ENCODE results near the gene TGM2. TPM values are rescaled to one million over a fixed set of nuclear protein-coding genes. Genes with fewer than 3 reads are reported as not detected.

TGM2 gene
- total RNA-seq, 2 donors from 2014 or later, result 0.81 to 2.4 TPM

DNA sequence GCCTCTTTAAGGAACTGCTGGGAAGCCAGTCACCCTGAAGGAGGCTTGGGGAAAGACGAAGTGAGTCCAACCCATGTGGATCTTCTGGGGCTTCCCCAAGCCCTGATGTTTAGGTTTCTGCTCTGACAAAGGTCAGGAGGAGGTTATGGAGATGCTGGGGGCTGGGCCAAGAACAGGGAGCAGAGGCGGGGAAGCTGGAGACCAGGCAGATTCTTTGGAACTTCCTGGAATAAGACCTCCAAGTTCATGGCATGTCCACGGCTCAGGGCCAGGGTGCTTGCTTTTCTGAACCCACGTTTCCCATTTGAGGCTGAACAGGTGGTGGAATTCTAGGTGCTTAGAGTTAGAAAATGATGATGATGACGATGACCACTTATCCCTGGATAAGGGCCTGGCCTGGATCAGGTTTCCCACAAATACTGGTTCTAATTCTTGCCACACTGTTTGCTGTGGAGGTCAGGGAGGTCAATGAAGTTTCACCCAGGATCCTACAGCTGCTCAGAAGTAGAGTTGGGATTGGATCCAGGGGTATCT, 30.0 kb upstream of the TGM2 start:
- peaks cover 5 to 17% of the 10 kb centered on the region in 2 donors for H3K27me3 Mint-ChIP-seq
- ATAC-seq, result no peak
- peaks cover 4% of the 10 kb centered on the region for H3K36me3 Mint-ChIP-seq
- H3K9me3 Mint-ChIP-seq, result no peaks in the 10 kb centered on the region
- H3K4me3 Mint-ChIP-seq, result no peak overlapping the region
- no peak overlapping the region for H3K27ac Mint-ChIP-seq
- DNase-seq (ENCODE audit: low spot score), result no peak
- H3K4me1 Mint-ChIP-seq (ENCODE audit: low read depth in 2 of 2), result no peaks in the 10 kb centered on the region

DNA sequence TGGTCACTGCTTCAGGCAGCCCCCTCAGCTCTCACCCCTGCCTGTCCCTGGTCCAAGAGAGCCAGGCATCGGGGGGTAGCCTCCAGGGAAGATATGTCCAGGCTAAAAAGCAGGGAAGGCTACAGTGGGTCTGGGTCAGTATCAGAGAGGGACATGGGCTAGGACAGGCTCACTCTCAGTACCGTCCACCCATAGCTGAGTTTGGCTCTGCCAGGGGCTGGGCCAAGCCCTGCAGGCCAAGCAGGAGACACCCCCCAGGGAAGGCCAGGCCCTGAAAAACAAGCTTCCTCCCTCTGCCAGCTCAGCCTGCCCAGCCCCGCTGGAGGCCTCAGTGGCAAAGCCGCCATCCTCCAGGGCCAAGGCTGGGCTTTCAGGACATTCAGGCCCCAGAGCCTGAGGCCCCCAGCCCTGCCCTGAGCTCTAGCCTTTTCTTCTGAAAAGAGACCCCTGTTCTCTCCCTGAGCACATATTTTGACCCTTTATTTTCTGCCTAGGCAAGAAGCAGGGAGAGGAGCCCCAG, 28.6 kb upstream of the TGM2 start:
- Mint-ChIP-seq H3K27me3 (peaks cover 5 to 22% of the 10 kb centered on the region in 2 donors), H3K9me3 (no peaks in the 10 kb centered on the region), H3K4me1 (ENCODE audit: low read depth in 2 of 2) (no peaks in the 10 kb centered on the region), H3K27ac (no peak overlapping the region), H3K36me3 (peaks cover 4% of the 10 kb centered on the region), H3K4me3 (no peak overlapping the region)
- DNase-seq (ENCODE audit: low spot score) (peak; percentile 26), ATAC-seq (no peak)

DNA sequence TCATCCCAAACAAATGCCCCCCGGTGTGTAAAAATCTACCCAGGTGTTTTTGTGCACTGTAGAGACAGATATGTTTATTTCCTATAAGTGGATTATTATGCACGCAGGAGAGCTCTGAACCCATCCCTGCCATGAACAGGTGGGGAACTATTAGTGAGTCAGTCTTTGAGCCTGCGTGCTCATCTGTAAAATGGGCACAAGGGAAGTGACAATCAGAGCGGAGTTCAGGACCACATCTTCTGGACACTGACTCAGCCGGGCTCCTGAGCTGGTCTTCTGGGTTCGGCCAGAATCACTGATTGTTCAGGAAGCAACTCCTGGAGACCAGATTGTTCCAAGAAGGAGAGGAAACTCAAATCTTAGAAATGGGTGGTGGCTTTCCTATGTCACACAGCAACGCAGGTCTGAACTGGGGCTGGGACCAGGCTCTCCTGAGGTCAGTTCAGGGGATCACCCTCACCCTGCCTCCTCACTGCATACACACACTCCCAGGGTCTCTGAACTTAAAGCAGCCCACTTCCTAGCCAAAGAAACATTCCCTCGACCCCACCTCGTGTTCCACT, 27.3 kb upstream of the TGM2 start:
- H3K27ac Mint-ChIP-seq, result no peak overlapping the region
- H3K9me3 Mint-ChIP-seq, result no peaks in the 10 kb centered on the region
- peaks cover 9 to 28% of the 10 kb centered on the region in 2 donors for H3K27me3 Mint-ChIP-seq
- DNase-seq (ENCODE audit: low spot score) (no peak), ATAC-seq (no peak)
- H3K4me3 Mint-ChIP-seq, result no peak overlapping the region
- H3K36me3 Mint-ChIP-seq, result peaks cover 4% of the 10 kb centered on the region
- H3K4me1 Mint-ChIP-seq (ENCODE audit: low read depth in 2 of 2), result no peaks in the 10 kb centered on the region

DNA sequence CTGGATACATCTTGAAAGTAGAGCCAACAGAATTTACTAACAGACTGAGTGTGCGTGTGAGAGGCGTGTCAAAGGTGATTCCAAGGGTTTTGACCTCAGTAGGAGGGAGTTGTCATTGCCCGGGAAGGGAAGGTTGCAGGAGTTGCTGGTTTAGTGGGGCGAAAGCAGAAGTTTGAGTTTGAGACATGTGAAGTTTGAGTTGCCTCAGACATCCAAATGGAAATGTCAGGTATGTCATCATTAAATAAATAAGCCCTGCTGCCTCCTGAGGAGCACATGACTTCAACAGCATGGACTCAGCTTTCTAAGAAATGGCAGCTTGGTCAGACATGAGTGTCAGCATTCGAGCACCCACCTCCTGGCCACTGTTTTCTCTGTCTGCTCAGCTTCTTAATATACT, 26.6 kb upstream of the TGM2 start:
- peak; percentile 22 for DNase-seq (ENCODE audit: low spot score)
- Mint-ChIP-seq H3K9me3 (no peaks in the 10 kb centered on the region), H3K4me3 (no peak overlapping the region), H3K27me3 (peaks cover 10 to 21% of the 10 kb centered on the region in 2 donors), H3K4me1 (ENCODE audit: low read depth in 2 of 2) (no peaks in the 10 kb centered on the region), H3K36me3 (peaks cover 4% of the 10 kb centered on the region), H3K27ac (no peak overlapping the region)
- ATAC-seq, result no peak

DNA sequence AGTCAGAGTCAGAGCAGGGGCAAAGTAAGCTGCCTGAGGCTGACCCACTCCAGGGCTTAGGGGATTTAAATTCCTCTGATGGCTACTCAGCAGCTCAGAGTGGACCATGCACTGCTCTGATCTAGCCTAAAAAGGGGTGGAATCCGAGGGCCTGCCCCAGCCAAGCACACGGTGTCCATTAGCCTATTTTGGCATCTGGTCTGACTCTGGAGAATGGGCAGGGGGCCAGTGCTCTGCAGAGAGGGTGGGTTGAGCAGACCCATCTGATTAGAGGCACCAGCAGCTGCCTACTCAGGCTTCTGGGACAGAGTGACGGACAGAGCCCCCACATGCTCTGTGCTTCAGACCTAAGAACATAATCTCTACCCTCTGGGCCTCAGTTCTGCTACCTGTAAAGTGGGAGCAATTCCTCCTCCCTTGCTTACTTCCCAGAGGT, 25.9 kb upstream of the TGM2 start:
- H3K27ac Mint-ChIP-seq, result no peak overlapping the region
- no peaks in the 10 kb centered on the region for H3K9me3 Mint-ChIP-seq
- peaks cover 4% of the 10 kb centered on the region for H3K36me3 Mint-ChIP-seq
- H3K4me3 Mint-ChIP-seq, result no peak overlapping the region
- ATAC-seq (peak; percentile 24 to 28), DNase-seq (ENCODE audit: low spot score) (peak; percentile 6)
- peaks cover 11 to 21% of the 10 kb centered on the region in 2 donors for H3K27me3 Mint-ChIP-seq
- H3K4me1 Mint-ChIP-seq (ENCODE audit: low read depth in 2 of 2), result no peaks in the 10 kb centered on the region

DNA sequence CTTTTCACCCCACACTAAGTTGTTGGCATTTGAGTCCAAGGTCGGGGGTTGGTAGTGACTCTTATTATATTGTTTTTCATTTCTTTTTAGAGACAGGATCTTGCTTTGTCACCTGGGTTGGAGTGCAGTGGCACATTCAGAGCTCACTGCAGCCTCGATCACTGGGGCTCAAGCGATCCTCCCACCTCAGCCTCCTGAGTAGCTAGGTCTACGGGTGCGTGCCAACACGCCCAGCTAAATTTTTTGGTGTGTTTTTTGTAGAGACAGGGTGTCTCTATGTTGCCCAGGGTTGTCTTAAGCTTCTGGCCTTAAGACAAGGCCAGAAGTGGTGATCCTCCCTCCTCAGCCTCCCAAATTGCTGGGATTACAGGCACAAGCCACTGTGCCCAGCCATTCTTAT, 25.1 kb upstream of the TGM2 start:
- no peaks in the 10 kb centered on the region for H3K4me1 Mint-ChIP-seq (ENCODE audit: low read depth in 2 of 2)
- peaks cover 4% of the 10 kb centered on the region for H3K36me3 Mint-ChIP-seq
- no peak overlapping the region for H3K4me3 Mint-ChIP-seq
- no peaks in the 10 kb centered on the region for H3K9me3 Mint-ChIP-seq
- no peak for DNase-seq (ENCODE audit: low spot score)
- peaks cover 14 to 21% of the 10 kb centered on the region in 2 donors for H3K27me3 Mint-ChIP-seq
- no peak overlapping the region for H3K27ac Mint-ChIP-seq
- no peak for ATAC-seq

DNA sequence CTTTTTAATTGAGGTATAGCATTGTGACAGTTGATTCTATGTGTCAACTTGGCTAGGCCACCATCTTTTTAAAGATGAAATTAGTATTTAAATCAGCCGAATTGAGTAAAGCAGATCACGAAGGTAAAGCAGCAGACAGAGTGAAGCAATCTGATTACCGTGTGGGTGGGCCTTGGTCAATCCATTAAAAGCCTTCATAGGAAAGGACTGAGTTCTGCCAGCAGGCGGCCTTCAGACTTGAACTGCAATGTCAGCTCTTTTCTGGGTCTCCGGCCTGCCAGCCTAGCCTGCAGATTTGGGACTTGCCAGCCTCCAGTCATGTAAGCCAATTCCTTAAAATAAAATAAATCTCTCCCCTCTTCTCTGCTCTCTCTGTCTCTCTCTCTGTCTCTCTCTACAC, 22.4 kb upstream of the TGM2 start:
- Mint-ChIP-seq H3K27ac (no peak overlapping the region), H3K27me3 (peaks cover 18 to 26% of the 10 kb centered on the region in 2 donors), H3K9me3 (no peaks in the 10 kb centered on the region), H3K36me3 (no peaks in the 10 kb centered on the region), H3K4me1 (ENCODE audit: low read depth in 2 of 2) (no peaks in the 10 kb centered on the region), H3K4me3 (no peak overlapping the region)
- ATAC-seq (no peak), DNase-seq (ENCODE audit: low spot score) (peak; percentile 51)

DNA sequence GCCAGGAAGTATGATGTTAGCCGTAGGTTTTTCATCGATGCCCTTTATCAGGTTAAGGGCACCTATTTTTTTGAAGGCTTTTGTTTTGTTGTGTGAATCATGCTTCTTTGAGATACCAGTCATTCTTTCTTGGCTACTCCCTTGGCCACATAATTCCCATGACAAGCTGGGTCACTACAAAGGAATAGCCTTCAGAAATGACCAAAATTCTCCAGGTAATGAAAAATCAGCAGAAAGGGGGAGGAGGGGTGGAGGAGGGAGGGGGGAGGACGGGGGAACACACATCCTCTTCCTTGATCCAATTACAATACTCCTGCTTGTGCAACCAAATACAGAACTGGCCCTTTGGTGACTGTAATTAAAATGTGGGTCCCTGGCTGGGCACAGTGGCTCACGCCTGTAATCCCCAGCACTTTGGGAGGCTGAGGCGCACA, 21.7 kb upstream of the TGM2 start:
- no peak overlapping the region for H3K4me3 Mint-ChIP-seq
- H3K27ac Mint-ChIP-seq, result no peak overlapping the region
- H3K4me1 Mint-ChIP-seq (ENCODE audit: low read depth in 2 of 2), result no peaks in the 10 kb centered on the region
- peaks cover 18 to 26% of the 10 kb centered on the region in 2 donors for H3K27me3 Mint-ChIP-seq
- ATAC-seq (no peak), DNase-seq (ENCODE audit: low spot score) (no peak)
- H3K9me3 Mint-ChIP-seq, result no peaks in the 10 kb centered on the region
- H3K36me3 Mint-ChIP-seq, result no peaks in the 10 kb centered on the region

DNA sequence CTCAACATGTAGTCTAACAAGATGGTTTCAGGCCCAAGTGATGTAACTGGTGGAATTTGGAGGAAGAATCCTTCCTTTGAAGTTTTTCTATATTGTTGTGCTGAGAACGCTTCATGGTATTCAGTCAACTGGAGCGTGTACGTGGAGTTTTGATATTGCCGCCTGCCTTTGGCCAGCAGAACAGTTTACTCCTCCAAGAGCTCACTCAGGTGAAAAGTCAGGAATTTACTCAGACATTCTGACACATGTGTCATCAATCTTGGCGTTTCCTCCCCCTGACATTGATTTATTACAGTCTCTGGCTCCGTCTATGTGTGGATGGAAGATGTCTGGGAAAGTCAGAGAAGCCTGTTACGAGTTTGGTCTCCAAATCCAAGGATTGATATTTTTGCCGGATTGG, 19.0 kb upstream of the TGM2 start:
- ATAC-seq, result no peak
- no peaks in the 10 kb centered on the region for H3K36me3 Mint-ChIP-seq
- no peak overlapping the region for H3K4me3 Mint-ChIP-seq
- no peak overlapping the region for H3K27ac Mint-ChIP-seq
- H3K27me3 Mint-ChIP-seq, result peaks cover 14 to 27% of the 10 kb centered on the region in 2 donors
- H3K9me3 Mint-ChIP-seq, result no peaks in the 10 kb centered on the region
- DNase-seq (ENCODE audit: low spot score), result no peak
- no peaks in the 10 kb centered on the region for H3K4me1 Mint-ChIP-seq (ENCODE audit: low read depth in 2 of 2)

DNA sequence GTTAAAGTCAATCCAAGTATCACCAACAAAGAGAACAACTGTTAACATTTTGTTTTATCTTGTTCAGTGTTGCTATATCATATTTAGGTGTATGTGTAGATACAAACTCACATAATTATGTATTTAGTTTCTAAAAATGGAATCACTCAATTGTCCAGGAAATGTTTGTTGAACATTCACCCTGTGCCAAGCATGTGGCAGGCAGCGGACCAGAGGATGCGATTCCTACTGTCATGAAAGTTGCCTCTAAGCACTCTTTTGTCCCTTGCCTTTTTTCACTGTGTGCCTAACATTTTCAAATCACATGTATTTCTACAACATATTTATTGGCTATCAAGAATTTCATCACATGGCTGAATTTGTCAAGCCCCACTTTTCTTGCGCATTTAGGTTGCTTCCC, 16.9 kb upstream of the TGM2 start:
- ATAC-seq, result no peak
- Mint-ChIP-seq H3K4me1 (ENCODE audit: low read depth in 2 of 2) (no peaks in the 10 kb centered on the region), H3K9me3 (no peaks in the 10 kb centered on the region), H3K36me3 (no peaks in the 10 kb centered on the region), H3K27me3 (peaks cover 19 to 32% of the 10 kb centered on the region in 2 donors), H3K27ac (no peak overlapping the region), H3K4me3 (no peak overlapping the region)
- DNase-seq (ENCODE audit: low spot score), result no peak

DNA sequence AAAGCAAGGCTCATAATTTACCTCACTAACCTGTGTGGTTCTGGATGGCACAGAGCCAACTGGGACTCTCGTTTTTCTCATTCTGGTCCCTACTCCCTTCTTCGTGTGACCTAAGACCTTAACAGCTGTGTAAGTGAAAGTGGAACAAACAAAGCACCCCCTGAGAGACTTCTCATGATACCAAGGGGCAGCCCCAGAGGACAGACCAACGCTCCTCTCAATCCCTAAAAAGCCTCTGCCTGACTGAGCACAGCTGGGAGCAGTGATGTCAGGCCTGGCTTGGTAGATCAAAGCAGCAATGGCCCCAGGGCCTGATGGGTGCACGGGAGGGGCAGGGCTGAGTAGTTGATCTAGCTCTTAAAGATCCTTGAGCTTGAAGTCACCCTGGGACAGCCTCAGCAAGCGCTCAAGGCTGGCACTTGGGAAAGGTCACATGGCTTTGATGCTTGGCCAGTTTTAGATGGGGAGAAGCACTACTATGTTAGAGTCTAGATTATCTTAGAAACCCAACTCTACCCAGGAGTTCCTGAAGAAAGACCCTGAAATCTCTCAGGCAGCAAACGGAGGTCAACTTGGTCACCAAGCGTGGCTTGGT, 16.2 kb upstream of the TGM2 start:
- Mint-ChIP-seq H3K27ac (no peak overlapping the region), H3K9me3 (no peaks in the 10 kb centered on the region), H3K27me3 (peaks cover 17 to 32% of the 10 kb centered on the region in 2 donors), H3K36me3 (no peaks in the 10 kb centered on the region), H3K4me3 (no peak overlapping the region), H3K4me1 (ENCODE audit: low read depth in 2 of 2) (no peaks in the 10 kb centered on the region)
- ATAC-seq, result no peak
- peak; percentile 25 for DNase-seq (ENCODE audit: low spot score)

DNA sequence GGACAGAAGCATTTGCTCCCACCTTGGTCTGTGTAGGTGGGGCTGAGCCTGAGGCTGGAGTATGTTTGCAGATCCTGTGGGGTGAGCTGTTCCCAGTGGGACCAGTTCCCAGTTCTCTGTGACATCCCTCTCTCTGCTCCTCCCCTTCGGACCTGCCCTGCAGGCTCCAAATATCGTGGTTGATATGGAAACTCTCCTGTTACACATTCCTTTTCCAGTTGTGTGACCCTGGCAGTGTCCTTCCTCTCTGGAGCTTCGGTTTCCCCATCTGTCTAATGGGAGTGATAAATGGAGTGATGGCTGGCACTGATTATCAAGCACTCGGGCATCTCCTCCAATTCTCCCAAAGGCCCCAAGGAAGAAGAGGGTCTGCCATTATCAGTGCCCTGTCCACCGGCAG, 15.7 kb upstream of the TGM2 start:
- DNase-seq (ENCODE audit: low spot score) (peak; percentile 41), ATAC-seq (no peak)
- H3K4me3 Mint-ChIP-seq, result no peak overlapping the region
- H3K27ac Mint-ChIP-seq, result no peak overlapping the region
- no peaks in the 10 kb centered on the region for H3K9me3 Mint-ChIP-seq
- no peaks in the 10 kb centered on the region for H3K4me1 Mint-ChIP-seq (ENCODE audit: low read depth in 2 of 2)
- no peaks in the 10 kb centered on the region for H3K36me3 Mint-ChIP-seq
- H3K27me3 Mint-ChIP-seq, result peaks cover 15 to 32% of the 10 kb centered on the region in 2 donors

DNA sequence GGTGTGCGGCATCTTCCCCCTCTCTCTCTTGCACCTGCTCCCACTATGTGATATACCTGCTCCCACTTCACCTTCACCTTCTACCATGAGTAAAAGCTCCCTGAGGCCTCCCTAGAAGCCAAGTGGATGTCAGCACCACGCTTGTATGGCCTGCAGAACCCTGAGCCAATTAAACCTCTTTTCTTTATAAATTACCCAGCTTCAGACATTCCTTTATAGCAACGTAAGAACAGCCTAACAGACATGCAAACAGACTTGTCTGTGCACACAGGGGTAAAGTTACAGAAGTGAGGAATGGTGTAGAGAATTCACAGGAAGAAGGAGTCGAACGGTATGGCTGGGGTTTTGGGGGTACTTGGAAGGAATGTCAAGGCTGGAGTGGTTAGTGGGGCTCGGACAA, 14.8 kb upstream of the TGM2 start:
- DNase-seq (ENCODE audit: low spot score) (peak; percentile 8), ATAC-seq (no peak)
- Mint-ChIP-seq H3K36me3 (no peaks in the 10 kb centered on the region), H3K9me3 (no peaks in the 10 kb centered on the region), H3K27me3 (peaks cover 14 to 33% of the 10 kb centered on the region in 2 donors), H3K4me3 (no peak overlapping the region), H3K27ac (no peak overlapping the region), H3K4me1 (ENCODE audit: low read depth in 2 of 2) (no peaks in the 10 kb centered on the region)

DNA sequence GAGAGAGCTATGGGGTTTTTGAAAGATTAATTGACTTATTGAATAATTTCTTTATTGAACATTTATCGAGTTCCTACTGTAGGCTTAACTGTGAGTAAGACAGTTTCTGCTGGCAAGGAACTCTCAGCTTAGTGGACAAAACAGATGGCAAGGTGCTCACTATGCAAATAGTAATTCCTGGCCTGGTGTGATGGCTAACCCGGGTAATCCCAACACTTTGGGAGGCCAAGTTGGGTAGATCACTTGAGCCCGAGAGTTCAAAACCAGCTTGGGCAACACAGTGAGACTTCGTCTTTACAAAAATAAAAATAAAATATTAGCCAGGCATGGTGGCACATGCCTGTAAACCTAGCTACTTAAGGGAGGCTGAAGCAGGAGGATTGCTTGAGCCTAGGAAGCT, 13.5 kb upstream of the TGM2 start:
- peaks cover 11 to 40% of the 10 kb centered on the region in 2 donors for H3K27me3 Mint-ChIP-seq
- no peaks in the 10 kb centered on the region for H3K36me3 Mint-ChIP-seq
- H3K4me3 Mint-ChIP-seq, result no peak overlapping the region
- H3K27ac Mint-ChIP-seq, result no peak overlapping the region
- no peaks in the 10 kb centered on the region for H3K4me1 Mint-ChIP-seq (ENCODE audit: low read depth in 2 of 2)
- no peak for ATAC-seq
- H3K9me3 Mint-ChIP-seq, result no peaks in the 10 kb centered on the region
- peak; percentile 56 for DNase-seq (ENCODE audit: low spot score)

All from natural killer cell treated with Interleukin-12 subunit alpha and Interleukin-12 subunit beta and Interleukin-15 and Interleukin-18, amount 100 ng/mL, for 72 hours (primary cell).